IPS-NIHi7 (cell line): ENCODE data around the gene RSPO4.
A peak's percentile ranks its signal among the peaks of the same experiment; 100 is the strongest.

Experiments used
- DNase-seq: peaks from one replicate; pipeline ENCODE4 v3.0.0; 2012; ENCODE audit warnings: mixed read lengths; ENCODE audit errors: extremely low spot score

Gene RSPO4

GRCh38 chr20:967796-968742, 34.0 kb downstream of the RSPO4 start:
- peak; percentile 55 for DNase-seq

GRCh38 chr20:965956-966355, 36.2 kb downstream of the RSPO4 start:
- no peak for DNase-seq

- DNase-seq = no peak
Observed at GRCh38 chr20:963795-964194, 38.3 kb downstream of the RSPO4 start.

- no peak for DNase-seq
Observed at GRCh38 chr20:962683-963082, 39.4 kb downstream of the RSPO4 start.

GRCh38 chr20:962223-962622, 39.9 kb downstream of the RSPO4 start:
- no peak for DNase-seq

GRCh38 chr20:961768-962167, 40.3 kb downstream of the RSPO4 start:
- no peak for DNase-seq

GRCh38 chr20:959996-960615, 42.0 kb downstream of the RSPO4 start:
- no peak for DNase-seq

GRCh38 chr20:958936-959815, 42.9 kb downstream of the RSPO4 start:
- DNase-seq = no peak

- no peak for DNase-seq
Observed at GRCh38 chr20:957544-957943, 44.6 kb downstream of the RSPO4 start.

- DNase-seq = peak; percentile 92
Observed at GRCh38 chr20:956330-956951, 45.7 kb downstream of the RSPO4 start.

- no peak for DNase-seq
Observed at GRCh38 chr20:955656-956055, 46.5 kb downstream of the RSPO4 start.

- no peak for DNase-seq
Observed at GRCh38 chr20:955111-955510, 47.0 kb downstream of the RSPO4 start.

GRCh38 chr20:953742-954141, 48.4 kb downstream of the RSPO4 start:
- DNase-seq = peak; percentile 29

- no peak for DNase-seq
Observed at GRCh38 chr20:952196-952795, 49.8 kb downstream of the RSPO4 start.

- DNase-seq = no peak
Observed at GRCh38 chr20:951384-952169, 50.5 kb downstream of the RSPO4 start.

GRCh38 chr20:949717-950116, 52.4 kb downstream of the RSPO4 start:
- no peak for DNase-seq

- DNase-seq = no peak
Observed at GRCh38 chr20:946826-947225, 55.3 kb downstream of the RSPO4 start.

- DNase-seq = no peak
Observed at GRCh38 chr20:945841-946240, 56.3 kb downstream of the RSPO4 start.

- DNase-seq = peak; percentile 53
Observed at GRCh38 chr20:944774-945410, 57.2 kb downstream of the RSPO4 start.

GRCh38 chr20:944148-944547, 58.0 kb downstream of the RSPO4 start:
- DNase-seq = no peak
